HepG2 (cell line): Measurements from ENCODE around the gene ZC3H4. TPM values are rescaled to one million over a fixed set of nuclear protein-coding genes. Genes with fewer than 3 reads are reported as not detected.
A peak's percentile ranks its signal among the peaks of the same experiment; 100 is the strongest.

Experiments
- AGO1 ChIP-seq: fragments of 200-400 bp; formaldehyde crosslinking; IDR thresholded peaks from 2 replicates; pipeline ENCODE4 v1.6.1; 2017; ENCODE audit warnings: mild to moderate bottlenecking, low read depth, low read length, moderate library complexity; ENCODE audit not compliant: poor library complexity, severe bottlenecking
- EHMT2 ChIP-seq: fragments of 200-600 bp; sonication (generic); IDR thresholded peaks from 2 replicates; pipeline ENCODE4 v1.7.0; 2017; ENCODE audit warnings: antibody characterized with exemption, low read depth, low read length, borderline replicate concordance
- GTF2F1 ChIP-seq: fragments of 150-350 bp; IDR thresholded peaks from 2 replicates; pipeline ENCODE4 v1.6.1; 2014; ENCODE audit warnings: low read length
- GTF3A ChIP-seq: sonication (generic); formaldehyde crosslinking; conservative IDR thresholded peaks from 2 replicates; pipeline ENCODE4 v1.4.0; 2020; ENCODE audit warnings: mild to moderate bottlenecking, missing genetic modification reagents
- NFATC3 ChIP-seq: sonication (generic); formaldehyde crosslinking; IDR thresholded peaks from 2 replicates; pipeline ENCODE4 v1.5.1; 2020; ENCODE audit warnings: mild to moderate bottlenecking, missing genetic modification reagents
- NFYB ChIP-seq: sonication (generic); formaldehyde crosslinking; IDR thresholded peaks from 2 replicates; pipeline ENCODE4 v1.4.0; 2020; ENCODE audit warnings: missing genetic modification reagents
- PLRG1 ChIP-seq: fragments of 450-650 bp; conservative IDR thresholded peaks from 2 replicates; pipeline ENCODE4 v1.6.1; 2016
- ZFP82 ChIP-seq: sonication (generic); formaldehyde crosslinking; IDR thresholded peaks from 2 replicates; pipeline ENCODE4 v1.5.1; 2020; ENCODE audit warnings: mild to moderate bottlenecking, missing genetic modification reagents, borderline replicate concordance
- ZNF567 ChIP-seq: sonication (generic); formaldehyde crosslinking; IDR thresholded peaks from 2 replicates; pipeline ENCODE4 v1.8.1; 2023; ENCODE audit warnings: mild to moderate bottlenecking, missing genetic modification reagents, borderline replicate concordance
- ZNF749 ChIP-seq: sonication (generic); formaldehyde crosslinking; IDR thresholded peaks from 2 replicates; pipeline ENCODE4 v1.8.0; 2022; ENCODE audit warnings: mild to moderate bottlenecking, missing genetic modification reagents, moderate library complexity, borderline replicate concordance
- polyA plus RNA-seq, 8 experiments: library from polyadenylated mRNA; depleted of rRNA in 3 of 8; stranded (reverse) in 7 of 8; unstranded in 1 of 8; fragments of >200 nt; fragmentation: Illumina TruSeq in 4 of 8; extraction: Trizol in 4 of 8; gene quantifications; 2 replicates each; pipeline versions ENCODE4 v1.2.1 to v1.2.3, GENCODE V29; 2011 to 2016; ENCODE audit warnings: low read depth in 4 of 8, missing spikeins in 1 of 8, mixed read lengths in 1 of 8; ENCODE audit not compliant: insufficient read depth in 1 of 8
- total RNA-seq, 5 experiments: library from RNA; depleted of rRNA; stranded (reverse); fragments of >200 nt; fragmentation: Illumina TruSeq; extraction: Trizol; gene quantifications; 2 replicates each; pipeline ENCODE4 v1.2.3, GENCODE V29; 2016; ENCODE audit warnings: low read depth in 1 of 5
- TF ChIP-seq, protein P1 (sequence below): sonication (generic); formaldehyde crosslinking; IDR thresholded peaks from 2 replicates; pipeline ENCODE4 v1.5.1; 2020; ENCODE audit warnings: missing genetic modification reagents, mild to moderate bottlenecking, borderline replicate concordance
- TF ChIP-seq, protein P2 (sequence below): sonication (generic); formaldehyde crosslinking; IDR thresholded peaks from 2 replicates; pipeline ENCODE4 v1.4.0; 2020; ENCODE audit warnings: missing genetic modification reagents, borderline replicate concordance
- TF ChIP-seq, protein P3 (sequence below): sonication (generic); formaldehyde crosslinking; IDR thresholded peaks from 2 replicates; pipeline ENCODE4 v1.5.0; 2020; ENCODE audit warnings: mild to moderate bottlenecking, missing genetic modification reagents, borderline replicate concordance
- TF ChIP-seq, protein P4 (sequence below): IDR thresholded peaks from 2 replicates; pipeline ENCODE4 v1.6.1; 2016; ENCODE audit warnings: missing biosample characterization, missing genetic modification reagents, low read depth
- TF ChIP-seq, protein P5 (sequence below), 2 experiments: sonication (generic) in 1 of 2; formaldehyde crosslinking in 1 of 2; IDR thresholded peaks; 2 replicates each; pipeline versions ENCODE4 v1.5.1 to v1.6.1; 2011 to 2020; ENCODE audit warnings: borderline replicate concordance in 1 of 2, low read depth in 1 of 2, low read length in 1 of 2, mild to moderate bottlenecking in 1 of 2, missing genetic modification reagents in 1 of 2, moderate library complexity in 1 of 2

The ZC3H4 gene
- total and polyA plus RNA-seq, 2 of the 13 experiments (the other 11 are each of a cell fraction or from before 2014, with no cell fraction given) = 1.8 to 10.7 TPM

DNA sequence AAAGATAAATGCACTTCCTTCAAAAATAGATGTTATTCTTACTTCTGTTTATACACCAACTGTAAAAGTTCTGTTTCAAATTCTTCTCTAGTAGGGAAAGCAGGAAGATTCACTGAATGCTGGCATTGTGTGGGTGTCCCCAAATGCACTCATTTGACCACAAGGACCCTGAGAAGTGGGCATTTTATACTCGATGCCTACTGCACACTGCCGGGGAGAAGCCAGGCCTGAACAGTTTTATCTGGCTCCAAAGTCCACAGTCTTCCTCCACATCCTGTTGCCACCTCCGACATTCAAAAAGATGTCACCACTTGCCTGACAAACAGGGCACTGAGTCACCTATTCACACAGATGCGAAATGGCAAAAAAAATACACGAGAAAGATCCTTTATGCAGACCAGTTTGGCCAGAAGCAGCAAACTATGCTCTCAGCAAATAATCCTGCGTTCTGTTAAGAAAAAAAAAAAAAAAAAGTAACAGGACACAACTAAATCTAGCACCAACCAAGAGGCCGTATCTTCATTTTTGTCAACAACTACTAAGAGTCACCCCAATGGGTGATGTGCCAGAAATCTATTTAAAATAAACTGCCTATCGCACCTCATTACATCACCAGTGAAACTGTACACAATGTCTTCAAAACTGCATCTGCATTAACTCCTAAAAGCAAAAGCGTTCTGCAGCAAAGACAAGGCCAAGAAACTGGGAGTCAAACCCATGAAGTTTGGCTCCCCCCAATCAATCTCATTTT is 6.2 kb downstream of the ZC3H4 start (continued):
- TF ChIP-seq, protein P1, sequence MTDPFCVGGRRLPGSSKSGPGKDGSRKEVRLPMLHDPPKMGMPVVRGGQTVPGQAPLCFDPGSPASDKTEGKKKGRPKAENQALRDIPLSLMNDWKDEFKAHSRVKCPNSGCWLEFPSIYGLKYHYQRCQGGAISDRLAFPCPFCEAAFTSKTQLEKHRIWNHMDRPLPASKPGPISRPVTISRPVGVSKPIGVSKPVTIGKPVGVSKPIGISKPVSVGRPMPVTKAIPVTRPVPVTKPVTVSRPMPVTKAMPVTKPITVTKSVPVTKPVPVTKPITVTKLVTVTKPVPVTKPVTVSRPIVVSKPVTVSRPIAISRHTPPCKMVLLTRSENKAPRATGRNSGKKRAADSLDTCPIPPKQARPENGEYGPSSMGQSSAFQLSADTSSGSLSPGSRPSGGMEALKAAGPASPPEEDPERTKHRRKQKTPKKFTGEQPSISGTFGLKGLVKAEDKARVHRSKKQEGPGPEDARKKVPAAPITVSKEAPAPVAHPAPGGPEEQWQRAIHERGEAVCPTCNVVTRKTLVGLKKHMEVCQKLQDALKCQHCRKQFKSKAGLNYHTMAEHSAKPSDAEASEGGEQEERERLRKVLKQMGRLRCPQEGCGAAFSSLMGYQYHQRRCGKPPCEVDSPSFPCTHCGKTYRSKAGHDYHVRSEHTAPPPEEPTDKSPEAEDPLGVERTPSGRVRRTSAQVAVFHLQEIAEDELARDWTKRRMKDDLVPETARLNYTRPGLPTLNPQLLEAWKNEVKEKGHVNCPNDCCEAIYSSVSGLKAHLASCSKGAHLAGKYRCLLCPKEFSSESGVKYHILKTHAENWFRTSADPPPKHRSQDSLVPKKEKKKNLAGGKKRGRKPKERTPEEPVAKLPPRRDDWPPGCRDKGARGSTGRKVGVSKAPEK (CRISPR knock-in tag) = no peak
- no peak for TF ChIP-seq GTF2F1
- TF ChIP-seq AGO1 = no peak
- TF ChIP-seq GTF3A (CRISPR knock-in tag) = no peak
- no peak for TF ChIP-seq NFYB (CRISPR knock-in tag)
- TF ChIP-seq ZNF749 (CRISPR knock-in tag) = no peak
- TF ChIP-seq, protein P2, sequence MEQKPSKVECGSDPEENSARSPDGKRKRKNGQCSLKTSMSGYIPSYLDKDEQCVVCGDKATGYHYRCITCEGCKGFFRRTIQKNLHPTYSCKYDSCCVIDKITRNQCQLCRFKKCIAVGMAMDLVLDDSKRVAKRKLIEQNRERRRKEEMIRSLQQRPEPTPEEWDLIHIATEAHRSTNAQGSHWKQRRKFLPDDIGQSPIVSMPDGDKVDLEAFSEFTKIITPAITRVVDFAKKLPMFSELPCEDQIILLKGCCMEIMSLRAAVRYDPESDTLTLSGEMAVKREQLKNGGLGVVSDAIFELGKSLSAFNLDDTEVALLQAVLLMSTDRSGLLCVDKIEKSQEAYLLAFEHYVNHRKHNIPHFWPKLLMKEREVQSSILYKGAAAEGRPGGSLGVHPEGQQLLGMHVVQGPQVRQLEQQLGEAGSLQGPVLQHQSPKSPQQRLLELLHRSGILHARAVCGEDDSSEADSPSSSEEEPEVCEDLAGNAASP (CRISPR knock-in tag) = peak; percentile 89; the same call in 1 of the 2 replicates
- no peak for TF ChIP-seq ZFP82 (CRISPR knock-in tag)
- TF ChIP-seq NFATC3 = no peak
- no peak for TF ChIP-seq EHMT2
- TF ChIP-seq, protein P3, sequence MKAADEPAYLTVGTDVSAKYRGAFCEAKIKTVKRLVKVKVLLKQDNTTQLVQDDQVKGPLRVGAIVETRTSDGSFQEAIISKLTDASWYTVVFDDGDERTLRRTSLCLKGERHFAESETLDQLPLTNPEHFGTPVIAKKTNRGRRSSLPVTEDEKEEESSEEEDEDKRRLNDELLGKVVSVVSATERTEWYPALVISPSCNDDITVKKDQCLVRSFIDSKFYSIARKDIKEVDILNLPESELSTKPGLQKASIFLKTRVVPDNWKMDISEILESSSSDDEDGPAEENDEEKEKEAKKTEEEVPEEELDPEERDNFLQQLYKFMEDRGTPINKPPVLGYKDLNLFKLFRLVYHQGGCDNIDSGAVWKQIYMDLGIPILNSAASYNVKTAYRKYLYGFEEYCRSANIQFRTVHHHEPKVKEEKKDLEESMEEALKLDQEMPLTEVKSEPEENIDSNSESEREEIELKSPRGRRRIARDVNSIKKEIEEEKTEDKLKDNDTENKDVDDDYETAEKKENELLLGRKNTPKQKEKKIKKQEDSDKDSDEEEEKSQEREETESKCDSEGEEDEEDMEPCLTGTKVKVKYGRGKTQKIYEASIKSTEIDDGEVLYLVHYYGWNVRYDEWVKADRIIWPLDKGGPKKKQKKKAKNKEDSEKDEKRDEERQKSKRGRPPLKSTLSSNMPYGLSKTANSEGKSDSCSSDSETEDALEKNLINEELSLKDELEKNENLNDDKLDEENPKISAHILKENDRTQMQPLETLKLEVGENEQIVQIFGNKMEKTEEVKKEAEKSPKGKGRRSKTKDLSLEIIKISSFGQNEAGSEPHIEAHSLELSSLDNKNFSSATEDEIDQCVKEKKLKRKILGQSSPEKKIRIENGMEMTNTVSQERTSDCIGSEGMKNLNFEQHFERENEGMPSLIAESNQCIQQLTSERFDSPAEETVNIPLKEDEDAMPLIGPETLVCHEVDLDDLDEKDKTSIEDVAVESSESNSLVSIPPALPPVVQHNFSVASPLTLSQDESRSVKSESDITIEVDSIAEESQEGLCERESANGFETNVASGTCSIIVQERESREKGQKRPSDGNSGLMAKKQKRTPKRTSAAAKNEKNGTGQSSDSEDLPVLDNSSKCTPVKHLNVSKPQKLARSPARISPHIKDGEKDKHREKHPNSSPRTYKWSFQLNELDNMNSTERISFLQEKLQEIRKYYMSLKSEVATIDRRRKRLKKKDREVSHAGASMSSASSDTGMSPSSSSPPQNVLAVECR (CRISPR knock-in tag) = peak; percentile 44; the same call in 1 of the 2 replicates
- no peak for TF ChIP-seq PLRG1
- no peak for TF ChIP-seq ZNF567 (CRISPR knock-in tag)
- TF ChIP-seq, protein P4, sequence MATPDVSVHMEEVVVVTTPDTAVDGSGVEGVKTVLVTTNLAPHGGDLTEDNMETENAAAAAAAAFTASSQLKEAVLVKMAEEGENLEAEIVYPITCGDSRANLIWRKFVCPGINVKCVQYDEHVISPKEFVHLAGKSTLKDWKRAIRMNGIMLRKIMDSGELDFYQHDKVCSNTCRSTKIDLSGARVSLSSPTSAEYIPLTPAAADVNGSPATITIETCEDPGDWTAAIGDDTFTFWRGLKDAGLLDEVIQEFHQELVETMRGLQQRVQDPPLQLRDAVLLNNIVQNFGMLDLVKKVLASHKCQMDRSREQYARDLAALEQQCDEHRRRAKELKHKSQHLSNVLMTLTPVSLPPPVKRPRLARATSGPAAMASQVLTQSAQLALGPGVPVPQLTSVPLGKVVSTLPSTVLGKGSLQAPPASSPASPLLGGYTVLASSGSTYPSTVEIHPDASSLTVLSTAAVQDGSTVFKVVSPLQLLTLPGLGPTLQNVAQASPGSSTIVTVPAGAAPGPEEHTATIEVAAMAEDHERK (CRISPR knock-in tag) = no peak
- TF ChIP-seq, protein P5, sequence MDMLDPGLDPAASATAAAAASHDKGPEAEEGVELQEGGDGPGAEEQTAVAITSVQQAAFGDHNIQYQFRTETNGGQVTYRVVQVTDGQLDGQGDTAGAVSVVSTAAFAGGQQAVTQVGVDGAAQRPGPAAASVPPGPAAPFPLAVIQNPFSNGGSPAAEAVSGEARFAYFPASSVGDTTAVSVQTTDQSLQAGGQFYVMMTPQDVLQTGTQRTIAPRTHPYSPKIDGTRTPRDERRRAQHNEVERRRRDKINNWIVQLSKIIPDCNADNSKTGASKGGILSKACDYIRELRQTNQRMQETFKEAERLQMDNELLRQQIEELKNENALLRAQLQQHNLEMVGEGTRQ (IDR thresholded peaks at IDR 0.05; ENCODE audit: low read depth, low read length) = no peak
- TF ChIP-seq, protein P5 (CRISPR knock-in tag; IDR thresholded peaks at IDR 0.05; ENCODE audit: borderline replicate concordance) = no peak
